ENCODE results near the gene OSER1.

DNA sequence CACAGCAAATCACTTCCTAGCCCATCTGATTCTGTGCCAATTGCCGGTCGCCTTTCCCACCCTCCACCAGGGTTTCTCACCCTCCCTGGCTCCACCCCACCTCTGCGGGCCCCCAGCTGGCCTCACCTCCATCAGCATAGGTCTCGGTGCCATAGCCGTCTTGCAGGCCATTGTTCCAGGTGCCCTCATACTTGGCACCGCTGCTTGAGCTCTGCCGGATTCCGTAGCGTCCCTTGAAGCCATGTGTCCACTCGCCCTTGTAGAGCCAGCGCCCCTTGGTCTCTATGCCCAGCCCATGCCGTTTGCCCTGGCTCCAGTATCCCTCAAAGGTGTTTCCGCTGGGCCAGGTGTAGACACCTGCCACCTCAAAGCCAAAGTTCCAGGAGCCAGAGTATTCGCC, 24.4 kb downstream of the OSER1 start:
- TF ChIP-seq, protein P1, sequence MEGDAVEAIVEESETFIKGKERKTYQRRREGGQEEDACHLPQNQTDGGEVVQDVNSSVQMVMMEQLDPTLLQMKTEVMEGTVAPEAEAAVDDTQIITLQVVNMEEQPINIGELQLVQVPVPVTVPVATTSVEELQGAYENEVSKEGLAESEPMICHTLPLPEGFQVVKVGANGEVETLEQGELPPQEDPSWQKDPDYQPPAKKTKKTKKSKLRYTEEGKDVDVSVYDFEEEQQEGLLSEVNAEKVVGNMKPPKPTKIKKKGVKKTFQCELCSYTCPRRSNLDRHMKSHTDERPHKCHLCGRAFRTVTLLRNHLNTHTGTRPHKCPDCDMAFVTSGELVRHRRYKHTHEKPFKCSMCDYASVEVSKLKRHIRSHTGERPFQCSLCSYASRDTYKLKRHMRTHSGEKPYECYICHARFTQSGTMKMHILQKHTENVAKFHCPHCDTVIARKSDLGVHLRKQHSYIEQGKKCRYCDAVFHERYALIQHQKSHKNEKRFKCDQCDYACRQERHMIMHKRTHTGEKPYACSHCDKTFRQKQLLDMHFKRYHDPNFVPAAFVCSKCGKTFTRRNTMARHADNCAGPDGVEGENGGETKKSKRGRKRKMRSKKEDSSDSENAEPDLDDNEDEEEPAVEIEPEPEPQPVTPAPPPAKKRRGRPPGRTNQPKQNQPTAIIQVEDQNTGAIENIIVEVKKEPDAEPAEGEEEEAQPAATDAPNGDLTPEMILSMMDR (conservative IDR thresholded peaks at IDR 0.05; ENCODE audit: low read depth, low read length) = no peak
- TF ChIP-seq EZH2 (IDR thresholded peaks at IDR 0.05; ENCODE audit: low read length, unreplicated experiment) (no peak), EZH2phosphoT487 (IDR thresholded peaks at IDR 0.05; ENCODE audit: borderline replicate concordance, low read length) (no peak)
